NCI-H1105 (cell line): ENCODE data around the gene BIN1.

ENCODE experiments used
- DNase-seq: peaks from one replicate; lab custom pipeline; 2025; lab: John Stamatoyannopoulos, UW

Gene BIN1

GRCh38 chr2:127090281-127091120 is 16.5 kb downstream of the BIN1 start:
- DNase-seq: no peak

- no peak for DNase-seq
Observed at GRCh38 chr2:127089478-127090235, 17.3 kb downstream of the BIN1 start.

- DNase-seq: no peak
Observed at GRCh38 chr2:127088706-127089105, 18.2 kb downstream of the BIN1 start.

- no peak for DNase-seq
Observed at GRCh38 chr2:127087791-127088495, 19.0 kb downstream of the BIN1 start.

GRCh38 chr2:127086990-127087790 is 19.8 kb downstream of the BIN1 start:
- no peak for DNase-seq

- DNase-seq: no peak
Observed at GRCh38 chr2:127085317-127085681, 21.7 kb downstream of the BIN1 start.

GRCh38 chr2:127084611-127085316 is 22.2 kb downstream of the BIN1 start:
- DNase-seq: no peak

- no peak for DNase-seq
Observed at GRCh38 chr2:127083819-127084503, 23.0 kb downstream of the BIN1 start.

GRCh38 chr2:127082974-127083373 is 24.0 kb downstream of the BIN1 start:
- no peak for DNase-seq

GRCh38 chr2:127081826-127082633 is 24.9 kb downstream of the BIN1 start:
- DNase-seq: no peak

GRCh38 chr2:127080938-127081755 is 25.8 kb downstream of the BIN1 start:
- no peak for DNase-seq

GRCh38 chr2:127080226-127080937 is 26.6 kb downstream of the BIN1 start:
- DNase-seq: no peak

- no peak for DNase-seq
Observed at GRCh38 chr2:127079358-127079920, 27.5 kb downstream of the BIN1 start.

- no peak for DNase-seq
Observed at GRCh38 chr2:127078666-127079270, 28.2 kb downstream of the BIN1 start.

GRCh38 chr2:127078028-127078427 is 28.9 kb downstream of the BIN1 start:
- DNase-seq: no peak

GRCh38 chr2:127076924-127077323 is 30.0 kb downstream of the BIN1 start:
- no peak for DNase-seq

GRCh38 chr2:127076290-127076689 is 30.7 kb downstream of the BIN1 start:
- no peak for DNase-seq
